Measurements from ENCODE around the gene TMBIM6. TPM values are rescaled to one million over a fixed set of nuclear protein-coding genes. Genes with fewer than 3 reads are reported as not detected.
"Not testable (repeated sequence)": the region's sequence is repeated elsewhere in the genome, so short reads cannot be mapped to it uniquely, and the experiment has no call there.

The TMBIM6 gene
- total RNA-seq, 1 experiment from 2014 or later = 432 TPM

- H3K4me1 ChIP-seq (replicated peaks) = peaks cover 13% of the 10 kb centered on the region
- H3K27me3 ChIP-seq (replicated peaks); H3K4me3 ChIP-seq; H3K27ac ChIP-seq; H3K9me3 ChIP-seq (replicated peaks); DNase-seq (ENCODE audit: low read depth in 1 of 2, low spot score in 2 of 2): not testable (repeated sequence)
- peaks cover 26% of the 10 kb centered on the region for H3K36me3 ChIP-seq
Observed at GRCh38 chr12:49740277-49740676, 1.1 kb upstream of the TMBIM6 start.

- peak; percentile 83 to 92 for DNase-seq (ENCODE audit: low read depth in 1 of 2, low spot score in 2 of 2)
- Histone ChIP-seq H3K27ac (peak overlapping the region; percentile 91), H3K9me3 (replicated peaks) (no peaks in the 10 kb centered on the region), H3K36me3 (peaks cover 26% of the 10 kb centered on the region), H3K27me3 (replicated peaks) (no peaks in the 10 kb centered on the region), H3K4me1 (replicated peaks) (peaks cover 13% of the 10 kb centered on the region), H3K4me3 (peak overlapping the region; percentile 56)
Observed at GRCh38 chr12:49741882-49742620, 694 bp downstream of the TMBIM6 start.

GRCh38 chr12:49744363-49744885 is 3.1 kb downstream of the TMBIM6 start:
- H3K36me3 ChIP-seq = peaks cover 39% of the 10 kb centered on the region
- no peaks in the 10 kb centered on the region for H3K9me3 ChIP-seq (replicated peaks)
- no peak overlapping the region for H3K27ac ChIP-seq
- H3K27me3 ChIP-seq (replicated peaks) = no peaks in the 10 kb centered on the region
- no peak for DNase-seq (ENCODE audit: low read depth in 1 of 2, low spot score in 2 of 2)
- no peak overlapping the region for H3K4me3 ChIP-seq
- H3K4me1 ChIP-seq (replicated peaks) = peaks cover 23% of the 10 kb centered on the region

DNA sequence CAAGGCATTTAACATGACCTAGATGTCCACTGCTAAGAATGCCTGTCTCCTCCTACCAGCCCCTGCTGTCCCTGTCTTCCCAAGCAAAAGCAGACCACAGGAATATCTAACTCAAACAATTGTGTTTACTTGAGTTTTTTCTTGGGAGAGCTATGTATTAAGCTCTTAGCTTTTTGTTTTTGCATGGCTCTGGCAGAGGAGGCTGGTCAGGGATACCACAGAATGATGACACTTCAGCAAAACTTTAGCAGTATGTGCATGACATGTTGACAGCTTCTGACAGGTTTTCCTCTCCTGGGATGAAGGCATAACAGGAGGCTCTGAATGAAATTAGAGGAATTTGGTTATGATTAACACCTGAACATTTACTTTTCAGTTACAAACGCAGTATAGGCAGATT is 6.9 kb downstream of the TMBIM6 start:
- H3K9me3 ChIP-seq (replicated peaks) = no peaks in the 10 kb centered on the region
- H3K27me3 ChIP-seq (replicated peaks) = no peaks in the 10 kb centered on the region
- DNase-seq (ENCODE audit: low read depth in 1 of 2, low spot score in 2 of 2) = peak; percentile 48 to 68
- H3K27ac ChIP-seq = 0 out of 2 replicates have a peak overlapping the region, but pooled peaks have one; percentile 4
- peaks cover 32% of the 10 kb centered on the region for H3K4me1 ChIP-seq (replicated peaks)
- no peak overlapping the region for H3K4me3 ChIP-seq
- H3K36me3 ChIP-seq = peaks cover 54% of the 10 kb centered on the region

- no peak for DNase-seq (ENCODE audit: low read depth in 1 of 2, low spot score in 2 of 2)
- Histone ChIP-seq H3K27me3 (replicated peaks) (no peaks in the 10 kb centered on the region), H3K9me3 (replicated peaks) (no peaks in the 10 kb centered on the region), H3K27ac (0 out of 2 replicates have a peak overlapping the region, but pooled peaks have one; percentile 4), H3K36me3 (peaks cover 54% of the 10 kb centered on the region), H3K4me1 (replicated peaks) (peaks cover 29% of the 10 kb centered on the region), H3K4me3 (no peak overlapping the region)
Observed at GRCh38 chr12:49748800-49749199, 7.4 kb downstream of the TMBIM6 start.

- no peaks in the 10 kb centered on the region for H3K27me3 ChIP-seq (replicated peaks)
- H3K4me1 ChIP-seq (replicated peaks) = peaks cover 33% of the 10 kb centered on the region
- peaks cover 59% of the 10 kb centered on the region for H3K36me3 ChIP-seq
- H3K27ac ChIP-seq = peak overlapping the region; percentile 23; the same call in 1 of the 2 replicates
- no peaks in the 10 kb centered on the region for H3K9me3 ChIP-seq (replicated peaks)
- DNase-seq (ENCODE audit: low read depth in 1 of 2, low spot score in 2 of 2) = no peak
- no peak overlapping the region for H3K4me3 ChIP-seq
Observed at GRCh38 chr12:49750027-49750995, 9.0 kb downstream of the TMBIM6 start.

- Histone ChIP-seq H3K27me3 (replicated peaks) (no peaks in the 10 kb centered on the region), H3K4me3 (no peak overlapping the region), H3K27ac (no peak overlapping the region), H3K4me1 (replicated peaks) (peaks cover 33% of the 10 kb centered on the region), H3K36me3 (peaks cover 66% of the 10 kb centered on the region), H3K9me3 (replicated peaks) (no peaks in the 10 kb centered on the region)
- no peak for DNase-seq (ENCODE audit: low read depth in 1 of 2, low spot score in 2 of 2)
Observed at GRCh38 chr12:49750996-49751393, 9.6 kb downstream of the TMBIM6 start.

- no peak for DNase-seq (ENCODE audit: low read depth in 1 of 2, low spot score in 2 of 2)
- no peak overlapping the region for H3K4me3 ChIP-seq
- H3K27me3 ChIP-seq (replicated peaks) = no peaks in the 10 kb centered on the region
- no peak overlapping the region for H3K27ac ChIP-seq
- H3K4me1 ChIP-seq (replicated peaks) = no peaks in the 10 kb centered on the region
- H3K9me3 ChIP-seq (replicated peaks) = no peaks in the 10 kb centered on the region
- H3K36me3 ChIP-seq = peaks cover 84% of the 10 kb centered on the region
Observed at GRCh38 chr12:49761677-49762467, 20.5 kb downstream of the TMBIM6 start.

DNA sequence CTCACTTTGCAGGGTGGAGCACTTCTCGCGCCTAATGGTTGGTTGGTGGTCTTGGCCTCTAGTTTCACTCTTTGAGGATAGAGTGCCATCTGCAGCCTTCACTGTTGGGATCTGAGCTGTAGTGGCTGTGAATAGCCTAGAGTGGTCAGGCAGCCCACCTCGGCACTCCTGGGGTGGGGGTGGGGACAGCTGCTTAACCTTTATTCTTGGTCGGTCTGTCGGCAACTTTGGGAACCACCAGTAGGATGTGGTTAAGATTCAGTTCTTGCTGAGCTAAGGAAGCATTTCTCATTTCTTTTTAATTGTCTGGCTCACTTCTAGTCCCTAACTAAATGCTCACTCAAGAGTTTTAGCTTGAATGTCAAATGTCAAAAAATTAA is 21.1 kb downstream of the TMBIM6 start:
- H3K9me3 ChIP-seq (replicated peaks) = no peaks in the 10 kb centered on the region
- H3K4me3 ChIP-seq = no peak overlapping the region
- no peaks in the 10 kb centered on the region for H3K4me1 ChIP-seq (replicated peaks)
- DNase-seq (ENCODE audit: low read depth in 1 of 2, low spot score in 2 of 2) = no peak
- H3K27ac ChIP-seq = no peak overlapping the region
- H3K27me3 ChIP-seq (replicated peaks) = no peaks in the 10 kb centered on the region
- H3K36me3 ChIP-seq = peaks cover 78% of the 10 kb centered on the region

GRCh38 chr12:49763006-49763591 is 21.7 kb downstream of the TMBIM6 start:
- no peak overlapping the region for H3K4me3 ChIP-seq
- H3K9me3 ChIP-seq (replicated peaks) = no peaks in the 10 kb centered on the region
- no peaks in the 10 kb centered on the region for H3K27me3 ChIP-seq (replicated peaks)
- H3K36me3 ChIP-seq = peaks cover 71% of the 10 kb centered on the region
- no peak overlapping the region for H3K27ac ChIP-seq
- peak; percentile 52 to 66 for DNase-seq (ENCODE audit: low read depth in 1 of 2, low spot score in 2 of 2)
- H3K4me1 ChIP-seq (replicated peaks) = no peaks in the 10 kb centered on the region

DNA sequence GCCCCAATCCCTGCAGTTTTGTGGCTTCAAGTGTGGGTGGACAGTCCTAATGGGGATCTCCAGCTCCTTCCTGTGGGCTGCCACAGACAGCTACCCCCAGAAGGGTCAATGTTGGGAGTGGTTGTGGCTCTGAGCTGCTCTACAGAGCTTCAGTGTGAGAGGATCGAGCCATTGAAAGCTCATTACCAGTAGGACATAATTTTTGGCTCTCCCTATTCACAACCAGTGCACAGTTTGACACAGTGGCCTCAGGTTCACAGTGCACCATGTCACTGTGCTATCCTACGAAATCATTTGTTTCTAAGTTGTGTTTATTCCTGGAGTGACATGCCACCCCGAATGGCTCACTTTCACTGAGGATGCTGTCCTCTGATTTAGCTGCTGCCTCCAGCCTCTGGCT is 22.8 kb downstream of the TMBIM6 start:
- H3K36me3 ChIP-seq = peaks cover 61% of the 10 kb centered on the region
- H3K27me3 ChIP-seq (replicated peaks) = no peaks in the 10 kb centered on the region
- H3K4me1 ChIP-seq (replicated peaks) = no peaks in the 10 kb centered on the region
- no peak overlapping the region for H3K27ac ChIP-seq
- H3K4me3 ChIP-seq = no peak overlapping the region
- DNase-seq (ENCODE audit: low read depth in 1 of 2, low spot score in 2 of 2) = no peak
- H3K9me3 ChIP-seq (replicated peaks) = no peaks in the 10 kb centered on the region

DNA sequence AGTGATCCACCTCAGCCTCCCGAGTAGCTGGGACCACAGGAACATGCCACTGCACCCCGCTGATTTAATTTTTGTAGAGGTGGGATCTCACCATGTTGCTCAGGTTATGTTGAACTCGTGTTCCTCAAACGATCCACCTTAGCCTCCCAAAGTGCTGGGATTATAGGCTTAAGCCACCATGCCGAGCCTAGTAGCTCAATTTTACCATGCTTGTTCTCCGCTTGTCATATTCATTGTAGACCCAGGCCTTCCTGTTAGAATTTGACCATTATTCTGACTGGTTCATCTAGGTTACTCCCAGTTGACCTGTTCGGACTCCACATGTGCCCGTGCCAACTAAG is 24.7 kb downstream of the TMBIM6 start:
- Histone ChIP-seq H3K27ac (no peak overlapping the region), H3K4me1 (replicated peaks) (no peaks in the 10 kb centered on the region), H3K9me3 (replicated peaks) (no peaks in the 10 kb centered on the region), H3K27me3 (replicated peaks) (no peaks in the 10 kb centered on the region), H3K36me3 (peaks cover 44% of the 10 kb centered on the region), H3K4me3 (no peak overlapping the region)
- DNase-seq (ENCODE audit: low read depth in 1 of 2, low spot score in 2 of 2) = no peak

GRCh38 chr12:49767333-49767732 is 26.0 kb downstream of the TMBIM6 start:
- H3K9me3 ChIP-seq (replicated peaks) = no peaks in the 10 kb centered on the region

More at GRCh38 chr12:49767333-49767732, 26.0 kb downstream of the TMBIM6 start:
- Histone ChIP-seq H3K4me1 (replicated peaks) (no peaks in the 10 kb centered on the region), H3K27me3 (replicated peaks) (no peaks in the 10 kb centered on the region), H3K27ac (no peak overlapping the region), H3K4me3 (no peak overlapping the region), H3K36me3 (peaks cover 31% of the 10 kb centered on the region)
- DNase-seq (ENCODE audit: low read depth in 1 of 2, low spot score in 2 of 2) = no peak
